Right lung (tissue), 5 donors: ENCODE results near the gene UQCR11. TPM values are rescaled to one million over a fixed set of nuclear protein-coding genes. Genes with fewer than 3 reads are reported as not detected.

ENCODE experiments used
- polyA plus RNA-seq, 5 donors: library from polyadenylated mRNA; unstranded; fragments of 120-200 nt; gene quantifications; one replicate each; pipeline versions ENCODE4 v1.2.1 to v1.2.3, GENCODE V29; 2013; ENCODE audit warnings: inconsistent platforms in 1 of 5, low replicate concordance in 1 of 5; ENCODE audit not compliant: insufficient read length in 5 of 5, insufficient read depth in 1 of 5

Gene UQCR11
- polyA plus RNA-seq, 5 donors: 55.7 to 119 (median 83.2) TPM

Other genes with a start within 250 kb of the UQCR11 start
- gene NDUFS7, start 221.6 kb downstream of the UQCR11 start, polyA plus RNA-seq: 10 to 100 TPM; 29.8 to 76.5 (median 37.8) TPM
- 10 to 100 TPM; 18.6 to 42.1 (median 22.2) TPM for gene GAMT, start 203.9 kb downstream of the UQCR11 start, polyA plus RNA-seq
- 100 to 1,000 TPM in 1 of 5 donors, 10 to 100 TPM in 4; 86.4 to 104 (median 87.9) TPM for gene DAZAP1, start 197.9 kb downstream of the UQCR11 start, polyA plus RNA-seq
- 1,000 to 10,000 TPM in 1 of 5 donors, 100 to 1,000 TPM in 4; 535 to 1,164 (median 663) TPM for gene RPS15, start 167.1 kb downstream of the UQCR11 start, polyA plus RNA-seq
- 1 to 10 TPM in 2 of 5 donors, under 1 TPM in 3; 0.57 to 1.2 (median 0.71) TPM for gene APC2, start 155.3 kb downstream of the UQCR11 start, polyA plus RNA-seq
- 10 to 100 TPM; 17.4 to 34.7 (median 20.9) TPM for gene C19orf25, start 126.2 kb downstream of the UQCR11 start, polyA plus RNA-seq
- 1 to 10 TPM; 2.7 to 6.0 (median 3.7) TPM for gene PCSK4, start 115.1 kb downstream of the UQCR11 start, polyA plus RNA-seq
- 1 to 10 TPM; 2.4 to 6.7 (median 3.9) TPM for gene REEP6, start 114.3 kb downstream of the UQCR11 start, polyA plus RNA-seq
- gene ADAMTSL5, start 92.4 kb downstream of the UQCR11 start, polyA plus RNA-seq: 1 to 10 TPM in 1 of 5 donors, under 1 TPM in 4; 0.38 to 1.2 (median 0.54) TPM
- gene PLK5, start 81.4 kb downstream of the UQCR11 start, polyA plus RNA-seq: under 1 TPM; 0.14 to 0.53 (median 0.28) TPM
- 10 to 100 TPM; 17.1 to 42.8 (median 25.2) TPM for gene MEX3D, start 37.1 kb downstream of the UQCR11 start, polyA plus RNA-seq
- 10 to 100 TPM; 35.7 to 87.1 (median 46.5) TPM for gene MBD3, start 12.6 kb downstream of the UQCR11 start, polyA plus RNA-seq
- gene TCF3, start 47.2 kb upstream of the UQCR11 start, polyA plus RNA-seq: 100 to 1,000 TPM; 101 to 158 (median 127) TPM
- gene ONECUT3, start 148.0 kb upstream of the UQCR11 start, polyA plus RNA-seq: under 1 TPM; 0.04 to 0.09 (median 0.06) TPM
- gene ATP8B3, start 206.8 kb upstream of the UQCR11 start, polyA plus RNA-seq: 1 to 10 TPM in 2 of 5 donors, under 1 TPM in 3; 0.63 to 1.6 (median 0.99) TPM
- gene REXO1, start 243.0 kb upstream of the UQCR11 start, polyA plus RNA-seq: 10 to 100 TPM; 14.3 to 29.4 (median 21.7) TPM